ENCODE results near the gene HERPUD2.
"Not testable (repeated sequence)": the region's sequence is repeated elsewhere in the genome, so short reads cannot be mapped to it uniquely, and the experiment has no call there.

Gene HERPUD2

GRCh38 chr7:35714407-35714806, 19.5 kb upstream of the HERPUD2 start:
- no peak for DNase-seq (ENCODE audit: low spot score)

GRCh38 chr7:35712563-35713226, 17.8 kb upstream of the HERPUD2 start:
- no peak for DNase-seq (ENCODE audit: low spot score)

DNA sequence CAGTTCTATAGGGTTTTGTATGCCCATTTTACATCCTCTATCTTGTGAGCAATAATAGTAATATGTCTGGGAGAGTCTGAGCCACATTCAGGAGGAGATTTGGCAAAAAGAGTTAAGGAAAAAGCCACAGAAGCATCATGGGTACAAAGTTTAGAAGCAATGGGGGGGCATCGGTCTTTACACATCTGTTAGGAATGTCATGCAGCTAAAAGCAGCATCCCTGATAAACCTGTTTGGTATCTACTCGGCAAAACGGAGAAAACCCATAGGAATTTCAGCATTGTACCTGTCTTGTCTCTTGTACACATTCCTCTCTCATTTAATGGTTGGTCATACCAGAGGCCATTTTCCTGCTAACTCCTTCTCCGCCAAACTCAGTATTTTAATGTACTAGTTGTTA, 12.5 kb upstream of the HERPUD2 start:
- no peak for DNase-seq (ENCODE audit: low spot score)

DNA sequence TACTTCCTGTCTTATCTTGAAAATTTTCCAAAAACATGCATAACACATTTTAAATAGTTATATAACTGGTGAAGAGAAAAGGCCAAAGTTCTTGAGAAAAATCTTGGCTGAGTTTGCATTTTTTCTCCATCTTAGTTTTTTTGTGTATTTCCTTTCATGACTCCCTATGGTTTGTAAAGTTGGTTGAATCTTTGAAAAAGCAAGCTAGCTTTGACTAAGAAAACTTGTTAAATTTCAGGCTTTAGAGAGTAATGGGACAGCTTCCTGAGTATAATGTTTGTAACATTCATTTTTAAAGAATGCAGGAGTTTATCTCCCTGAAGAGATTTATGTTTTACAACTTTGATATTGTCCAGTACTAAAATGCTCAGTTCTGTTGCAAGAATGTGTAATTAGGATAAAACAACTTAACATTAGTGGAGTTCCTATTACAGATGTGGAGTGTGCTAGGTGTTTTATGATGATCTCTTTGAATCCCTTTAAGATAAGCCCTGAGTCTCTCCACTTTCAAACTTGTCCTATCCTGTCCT, 11.1 kb upstream of the HERPUD2 start:
- no peak for DNase-seq (ENCODE audit: low spot score)

- DNase-seq (ENCODE audit: low spot score): no peak
These were observed 9.3 kb upstream of the HERPUD2 start for GRCh38 chr7:35704261-35704660.

- no peak for DNase-seq (ENCODE audit: low spot score)
These were observed 7.6 kb upstream of the HERPUD2 start for GRCh38 chr7:35702541-35702940.

DNA sequence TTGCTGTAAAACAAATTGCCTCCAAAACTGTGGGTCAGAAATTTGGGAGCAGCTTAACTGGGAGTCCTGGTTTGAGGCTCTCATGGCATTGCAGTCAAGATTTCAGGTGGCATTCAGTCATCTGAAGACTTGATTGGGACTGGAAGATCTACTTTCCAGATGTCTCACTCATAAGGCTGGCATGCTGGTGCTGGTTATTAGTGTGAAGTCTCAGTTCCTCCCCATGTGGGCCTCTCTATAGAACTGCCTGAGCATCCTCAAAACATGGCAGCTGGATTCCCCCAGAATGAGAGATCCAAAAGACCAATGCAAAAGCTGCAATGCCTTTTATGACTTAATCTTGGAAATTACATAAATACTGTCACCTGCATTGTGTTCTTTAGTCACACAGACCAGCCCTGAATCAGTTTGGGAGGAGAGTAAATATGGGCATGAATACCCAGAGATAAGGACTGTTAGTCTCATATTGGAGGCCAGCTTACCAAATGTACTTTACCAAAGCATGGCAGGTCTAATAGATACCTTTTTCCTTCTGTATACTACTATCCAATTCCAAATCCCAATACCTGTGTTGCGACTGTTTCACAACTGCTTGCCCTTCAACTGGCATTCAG, 6.5 kb upstream of the HERPUD2 start:
- no peak for DNase-seq (ENCODE audit: low spot score)

GRCh38 chr7:35700865-35701264, 5.9 kb upstream of the HERPUD2 start:
- no peak for DNase-seq (ENCODE audit: low spot score)

GRCh38 chr7:35700333-35700732, 5.4 kb upstream of the HERPUD2 start:
- no peak for DNase-seq (ENCODE audit: low spot score)

- DNase-seq (ENCODE audit: low spot score): no peak
These were observed 4.9 kb upstream of the HERPUD2 start for GRCh38 chr7:35699796-35700305.

GRCh38 chr7:35698382-35698781, 3.4 kb upstream of the HERPUD2 start:
- DNase-seq (ENCODE audit: low spot score): not testable (repeated sequence)

- DNase-seq (ENCODE audit: low spot score): no peak
These were observed 2.7 kb upstream of the HERPUD2 start for GRCh38 chr7:35697414-35698175.

GRCh38 chr7:35695987-35696386, 1.1 kb upstream of the HERPUD2 start:
- DNase-seq (ENCODE audit: low spot score): no peak

- DNase-seq (ENCODE audit: low spot score): no peak
These were observed 527 bp upstream of the HERPUD2 start for GRCh38 chr7:35695473-35695850.

- peak; percentile 16 for DNase-seq (ENCODE audit: low spot score)
These were observed 663 bp downstream of the HERPUD2 start for GRCh38 chr7:35694161-35694783.

- no peak for DNase-seq (ENCODE audit: low spot score)
These were observed 3.1 kb downstream of the HERPUD2 start for GRCh38 chr7:35691827-35692307.

GRCh38 chr7:35691366-35691765, 3.6 kb downstream of the HERPUD2 start:
- no peak for DNase-seq (ENCODE audit: low spot score)

DNA sequence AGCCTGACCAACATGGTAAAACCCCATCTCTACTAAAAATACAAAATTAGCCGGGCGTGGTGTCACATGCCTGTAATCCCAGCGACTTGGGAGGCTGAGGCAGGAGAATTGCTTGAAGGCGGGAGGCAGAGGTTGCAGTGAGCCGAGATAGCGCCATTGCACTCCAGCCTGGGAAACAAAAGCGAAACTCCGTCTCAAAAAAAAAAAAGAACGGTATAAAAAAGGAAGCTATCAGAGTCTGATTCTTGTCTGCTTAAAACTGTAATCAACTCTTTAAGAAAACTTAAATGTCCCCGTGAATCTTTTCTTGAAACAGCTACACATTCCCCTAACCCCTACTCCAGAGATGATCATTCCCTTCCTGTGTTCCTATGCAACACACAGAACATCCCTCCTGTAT, 4.3 kb downstream of the HERPUD2 start:
- not testable (repeated sequence) for DNase-seq (ENCODE audit: low spot score)

GRCh38 chr7:35685781-35686180, 9.2 kb downstream of the HERPUD2 start:
- DNase-seq (ENCODE audit: low spot score): no peak

DNA sequence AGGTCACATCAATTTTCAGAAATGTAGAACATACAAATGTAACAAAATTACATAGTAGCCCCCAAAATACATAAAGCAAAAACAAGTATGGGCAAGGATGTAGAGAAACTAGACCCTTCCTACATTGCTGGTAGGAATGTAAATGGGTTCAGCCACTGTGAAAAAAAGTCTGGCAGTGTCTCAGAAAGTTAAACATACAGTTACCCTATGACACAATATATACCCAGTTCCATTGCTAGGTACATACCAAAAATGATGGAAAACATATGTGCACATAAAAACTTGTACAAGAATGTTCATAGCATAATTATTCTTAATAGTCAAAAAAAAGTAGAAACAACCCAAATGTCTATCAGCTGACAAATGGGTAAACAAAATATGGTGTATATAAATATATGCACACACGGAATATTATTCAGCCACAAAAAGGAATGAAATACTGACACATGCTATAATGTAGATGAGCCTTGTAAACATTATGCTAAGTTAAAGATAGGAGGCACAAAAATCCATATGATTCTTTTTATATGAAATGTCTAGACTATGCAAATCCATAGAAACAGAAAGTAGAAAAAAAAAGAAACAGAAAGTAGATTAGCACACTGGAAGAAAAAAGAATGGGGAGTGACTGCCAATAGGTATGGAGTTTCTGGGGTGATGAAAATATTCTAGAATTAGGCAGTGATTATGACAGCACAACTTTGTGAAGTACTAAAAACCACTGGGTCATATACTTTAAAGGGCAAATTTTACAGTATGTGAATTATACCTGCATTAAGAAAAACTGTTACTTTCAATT, 13.5 kb downstream of the HERPUD2 start:
- no peak for DNase-seq (ENCODE audit: low spot score)

- peak; percentile 16 for DNase-seq (ENCODE audit: low spot score)
These were observed 14.4 kb downstream of the HERPUD2 start for GRCh38 chr7:35680403-35681013.
